Fibroblast of lung (primary cell): Measurements from ENCODE around the gene TRIP6.

Source experiments
- EZH2 ChIP-seq: IDR thresholded peaks from 2 replicates; pipeline ENCODE4 v1.5.1; 2012; ENCODE audit warnings: low read length, control low read depth, mild to moderate bottlenecking; ENCODE audit errors: missing control alignments
- TF ChIP-seq, protein P1 (sequence below), 2 donors: IDR thresholded peaks in 1 of 2; conservative IDR thresholded peaks in 1 of 2; 1 replicate in 1 of 2; 2 replicates in 1 of 2; pipeline ENCODE4 v1.5.1; 2011 to 2012; ENCODE audit warnings: low read length in 2 of 2, control low read depth in 1 of 2, inconsistent platforms in 1 of 2, low read depth in 1 of 2, mild to moderate bottlenecking in 1 of 2

DNA sequence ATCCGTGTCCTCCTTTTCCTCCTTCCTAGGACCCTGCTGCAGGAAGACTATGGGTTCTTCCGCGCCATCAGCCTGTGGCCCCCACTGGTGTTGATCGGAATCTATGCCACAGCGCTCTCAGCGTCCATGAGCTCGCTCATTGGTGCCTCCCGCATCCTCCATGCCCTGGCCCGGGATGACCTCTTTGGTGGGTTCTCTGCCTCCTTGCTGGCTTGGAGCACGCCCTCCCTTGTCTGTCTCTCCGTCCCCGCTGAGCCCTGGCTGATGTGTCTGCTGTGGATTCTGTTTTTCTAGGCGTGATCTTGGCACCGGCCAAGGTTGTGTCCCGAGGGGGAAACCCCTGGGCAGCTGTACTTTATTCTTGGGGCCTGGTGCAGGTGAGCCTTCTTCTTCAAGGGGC is 7.3 kb upstream of the TRIP6 start:
- TF ChIP-seq, protein P1, sequence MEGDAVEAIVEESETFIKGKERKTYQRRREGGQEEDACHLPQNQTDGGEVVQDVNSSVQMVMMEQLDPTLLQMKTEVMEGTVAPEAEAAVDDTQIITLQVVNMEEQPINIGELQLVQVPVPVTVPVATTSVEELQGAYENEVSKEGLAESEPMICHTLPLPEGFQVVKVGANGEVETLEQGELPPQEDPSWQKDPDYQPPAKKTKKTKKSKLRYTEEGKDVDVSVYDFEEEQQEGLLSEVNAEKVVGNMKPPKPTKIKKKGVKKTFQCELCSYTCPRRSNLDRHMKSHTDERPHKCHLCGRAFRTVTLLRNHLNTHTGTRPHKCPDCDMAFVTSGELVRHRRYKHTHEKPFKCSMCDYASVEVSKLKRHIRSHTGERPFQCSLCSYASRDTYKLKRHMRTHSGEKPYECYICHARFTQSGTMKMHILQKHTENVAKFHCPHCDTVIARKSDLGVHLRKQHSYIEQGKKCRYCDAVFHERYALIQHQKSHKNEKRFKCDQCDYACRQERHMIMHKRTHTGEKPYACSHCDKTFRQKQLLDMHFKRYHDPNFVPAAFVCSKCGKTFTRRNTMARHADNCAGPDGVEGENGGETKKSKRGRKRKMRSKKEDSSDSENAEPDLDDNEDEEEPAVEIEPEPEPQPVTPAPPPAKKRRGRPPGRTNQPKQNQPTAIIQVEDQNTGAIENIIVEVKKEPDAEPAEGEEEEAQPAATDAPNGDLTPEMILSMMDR (conservative IDR thresholded peaks at IDR 0.05 in 1 of 2, IDR thresholded peaks at IDR 0.05 in 1 of 2; ENCODE audit: low read depth in 1 of 2, low read length in 2 of 2), result no peak
- TF ChIP-seq EZH2, result no peak
